ENCODE measurements around the gene MAEA. TPM values are rescaled to one million over a fixed set of nuclear protein-coding genes. Genes with fewer than 3 reads are reported as not detected.

MAEA gene
- total RNA-seq, 1 donor from 2014 or later, result 72.3 TPM

GRCh38 chr4:1358421-1359143 is 68.9 kb downstream of the MAEA start:
- no peak for TF ChIP-seq CTCF (conservative IDR thresholded peaks at IDR 0.05; ENCODE audit: low read depth, low read length)
- no peak for DNase-seq (ENCODE audit: low read depth)
- H3K4me3 ChIP-seq (ENCODE audit: low read depth, low read length), result no peak overlapping the region

- no peak for DNase-seq (ENCODE audit: low read depth)
- H3K4me3 ChIP-seq (ENCODE audit: low read depth, low read length), result no peak overlapping the region
- no peak for TF ChIP-seq CTCF (conservative IDR thresholded peaks at IDR 0.05; ENCODE audit: low read depth, low read length)
Measured at GRCh38 chr4:1359144-1359501, 69.4 kb downstream of the MAEA start.

- no peak overlapping the region for H3K4me3 ChIP-seq (ENCODE audit: low read depth, low read length)
- no peak for DNase-seq (ENCODE audit: low read depth)
- TF ChIP-seq CTCF (conservative IDR thresholded peaks at IDR 0.05; ENCODE audit: low read depth, low read length), result no peak
Measured at GRCh38 chr4:1359976-1360375, 70.3 kb downstream of the MAEA start.

GRCh38 chr4:1360423-1361283 is 71.0 kb downstream of the MAEA start:
- H3K4me3 ChIP-seq (ENCODE audit: low read depth, low read length), result no peak overlapping the region
- DNase-seq (ENCODE audit: low read depth), result no peak
- TF ChIP-seq CTCF (conservative IDR thresholded peaks at IDR 0.05; ENCODE audit: low read depth, low read length), result no peak

GRCh38 chr4:1361431-1361830 is 71.7 kb downstream of the MAEA start:
- TF ChIP-seq CTCF (conservative IDR thresholded peaks at IDR 0.05; ENCODE audit: low read depth, low read length), result no peak
- DNase-seq (ENCODE audit: low read depth), result no peak
- H3K4me3 ChIP-seq (ENCODE audit: low read depth, low read length), result no peak overlapping the region

- no peak for DNase-seq (ENCODE audit: low read depth)
- no peak for TF ChIP-seq CTCF (conservative IDR thresholded peaks at IDR 0.05; ENCODE audit: low read depth, low read length)
- no peak overlapping the region for H3K4me3 ChIP-seq (ENCODE audit: low read depth, low read length)
Measured at GRCh38 chr4:1362046-1362445, 72.4 kb downstream of the MAEA start.
